Activated T-cell treated with anti-CD3 and anti-CD28 coated beads, Interleukin-2, amount 50 U/mL, for 4 hours (primary cell): ENCODE results near the gene EEF1G. TPM values are rescaled to one million over a fixed set of nuclear protein-coding genes. Genes with fewer than 3 reads are reported as not detected.

Experiments used
- ATAC-seq, 2 donors: fragments of 200-7000 bp; cut with Tn5 transposase; one replicate each; pipeline ENCODE4 v1.10.0; 2021
- DNase-seq: peaks from one replicate; pipeline ENCODE4 v3.0.0-alpha.2; 2020
- H3K27me3 Mint-ChIP-seq: one replicate; pipeline ENCODE4 v1.8.0; 2021; ENCODE audit warnings: low read depth, mixed read lengths
- H3K36me3 Mint-ChIP-seq: one replicate; pipeline ENCODE4 v1.8.0; 2022; ENCODE audit warnings: mixed read lengths; ENCODE audit not compliant: insufficient read depth
- H3K4me1 Mint-ChIP-seq: one replicate; pipeline ENCODE4 v1.8.0; 2021; ENCODE audit warnings: low read depth, mixed read lengths
- H3K4me3 Mint-ChIP-seq: one replicate; pipeline ENCODE4 v1.8.0; 2021; ENCODE audit warnings: mild to moderate bottlenecking, moderate library complexity, mixed read lengths
- H3K9me3 Mint-ChIP-seq: one replicate; pipeline ENCODE4 v1.8.0; 2021; ENCODE audit warnings: mixed read lengths
- total RNA-seq, 3 donors: library from RNA; stranded (reverse); gene quantifications; one replicate each; pipeline ENCODE4 v1.2.1, GENCODE V29; 2021

Gene EEF1G
- total RNA-seq, 3 donors from 2014 or later: 1,775 to 1,880 (median 1,879) TPM

DNA sequence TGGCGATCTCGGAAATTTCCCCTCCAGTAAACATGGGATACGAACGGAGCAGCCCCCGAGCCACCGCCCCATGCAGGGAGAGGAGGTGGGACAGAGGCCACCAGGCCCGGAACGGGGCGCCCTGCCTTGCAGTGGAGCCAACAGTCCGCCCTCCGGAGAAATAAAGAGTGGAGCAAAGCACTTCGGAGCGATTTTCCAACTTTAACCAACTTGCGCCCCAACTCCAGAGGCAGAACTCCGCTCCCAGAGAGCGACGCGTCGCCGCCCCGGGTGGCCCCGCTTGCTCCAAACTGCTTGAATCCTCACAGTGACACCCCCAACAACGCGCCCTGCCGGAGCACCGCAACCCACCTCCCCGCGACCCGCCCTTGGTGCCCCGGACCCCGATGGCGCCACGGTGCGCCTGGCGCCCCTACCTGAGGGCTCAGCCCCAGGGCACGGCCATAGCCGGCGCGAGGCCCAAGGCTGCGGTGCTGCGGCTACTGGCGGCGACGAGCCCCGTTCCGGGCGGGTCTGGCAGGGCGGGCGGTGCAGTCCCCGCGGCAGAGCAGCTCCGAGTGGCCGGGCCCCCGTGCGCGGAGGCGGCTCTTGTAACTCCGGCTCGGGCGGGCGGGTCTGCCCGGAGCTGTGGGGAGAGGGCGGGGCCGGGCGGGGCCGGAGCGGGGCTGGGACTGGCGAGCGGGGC lies 27.3 kb downstream of the EEF1G start, which contains the start of gene AHNAK:
TSS of gene AHNAK (minus strand) at position 563 of the 685 bp plus-strand sequence. CDS start 10,708 bp downstream, outside the sequence.
- Mint-ChIP-seq H3K4me1 (peaks cover 73% of the 10 kb centered on the region), H3K4me3 (peak within 1 kb of the TSS; percentile 88), H3K27me3 (no peaks in the 10 kb centered on the region), H3K9me3 (no peaks in the 10 kb centered on the region), H3K36me3 (no peaks in the 10 kb centered on the region)
- DNase-seq (peak; percentile 45), ATAC-seq (peak; percentile 42 to 46)

GRCh38 chr11:62545437-62546243 lies 28.1 kb downstream of the EEF1G start:
- peak; percentile 13 to 17 for ATAC-seq

DNA sequence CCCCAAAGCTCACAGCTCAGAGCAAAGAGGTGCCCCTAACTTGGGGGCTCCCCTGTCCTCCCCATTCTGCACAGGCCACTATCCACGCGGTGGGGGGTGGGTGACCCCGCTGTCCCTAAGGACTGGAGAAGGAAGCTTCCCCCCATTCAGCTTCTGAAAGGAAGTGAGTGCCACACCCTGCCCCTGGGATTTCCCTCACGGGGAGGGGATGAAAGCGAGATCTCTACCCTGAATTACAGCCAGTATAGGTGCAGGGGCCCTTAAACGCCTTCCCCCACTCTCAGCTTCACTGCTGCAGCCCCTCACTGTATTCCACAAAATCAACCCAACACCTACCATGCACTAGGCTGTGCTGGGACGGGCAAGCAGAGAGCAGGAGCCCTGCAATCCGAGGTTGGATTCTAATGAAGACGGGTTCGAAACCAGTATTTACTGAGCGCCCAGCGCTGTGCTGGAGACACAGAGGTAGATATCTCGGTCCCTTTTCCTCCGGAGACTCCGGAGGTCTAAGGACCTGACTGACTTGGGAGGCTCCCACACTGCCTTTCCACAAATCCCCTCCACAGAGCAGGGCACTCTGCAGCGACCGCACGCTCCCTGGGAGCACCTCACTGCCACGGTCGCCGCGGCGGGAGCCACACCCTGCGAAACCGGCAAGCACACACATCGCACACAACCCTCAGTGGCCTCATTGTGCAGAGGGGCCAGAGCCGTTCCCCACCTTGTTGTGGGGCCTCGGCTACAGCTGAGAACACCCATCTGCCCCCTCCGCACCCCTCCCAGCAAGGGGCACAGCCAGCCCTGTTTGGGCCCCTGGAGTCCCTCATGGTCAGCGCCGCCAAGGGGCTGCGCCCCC lies 28.9 kb downstream of the EEF1G start:
- no peaks in the 10 kb centered on the region for H3K27me3 Mint-ChIP-seq

More at GRCh38 chr11:62545437-62546243, 28.1 kb downstream of the EEF1G start:
- DNase-seq: peak; percentile 63
- Mint-ChIP-seq H3K4me1 (peaks cover 73% of the 10 kb centered on the region), H3K4me3 (peak overlapping the region; percentile 88), H3K36me3 (no peaks in the 10 kb centered on the region), H3K27me3 (no peaks in the 10 kb centered on the region), H3K9me3 (no peaks in the 10 kb centered on the region)

DNA sequence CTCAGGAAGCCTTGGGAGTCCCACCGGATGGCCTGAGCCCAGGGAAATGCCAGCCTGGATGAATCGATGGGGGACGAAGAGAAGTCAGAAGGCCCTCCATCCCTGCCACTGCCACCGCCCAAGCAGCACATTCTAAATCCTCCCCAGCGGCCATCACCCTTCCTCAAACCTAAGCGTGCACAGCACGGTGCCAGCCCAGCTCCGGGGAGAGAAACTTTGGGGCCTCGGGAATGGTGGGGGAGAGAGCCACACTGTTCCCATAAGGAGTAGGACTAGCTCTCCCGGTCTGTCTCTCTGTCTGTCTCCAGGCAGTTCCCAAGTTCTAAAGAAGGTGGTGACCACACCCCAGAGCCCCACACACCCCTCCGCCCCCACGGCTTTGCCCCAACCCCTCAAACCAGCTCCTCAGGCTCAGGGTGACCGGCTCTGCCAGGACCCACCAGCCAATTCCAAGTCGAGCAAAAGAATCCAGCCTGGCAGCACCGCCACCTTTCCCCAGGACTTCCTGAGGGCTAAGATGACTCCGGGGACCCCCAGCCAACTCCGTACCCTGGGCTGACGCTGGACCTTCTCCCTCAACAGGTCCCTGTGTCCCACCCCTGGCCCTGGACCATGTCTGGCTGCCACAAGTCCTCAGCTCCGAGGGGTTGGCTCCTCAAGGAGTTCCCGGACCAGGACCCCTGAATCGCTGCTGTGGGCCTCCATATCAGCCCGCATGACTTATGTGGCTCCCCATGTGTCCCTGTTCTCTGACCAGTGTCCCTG lies 29.8 kb downstream of the EEF1G start:
- H3K27me3 Mint-ChIP-seq: no peaks in the 10 kb centered on the region
- ATAC-seq (no peak), DNase-seq (no peak)
- H3K4me3 Mint-ChIP-seq: peak overlapping the region; percentile 88
- no peaks in the 10 kb centered on the region for H3K9me3 Mint-ChIP-seq
- no peaks in the 10 kb centered on the region for H3K36me3 Mint-ChIP-seq
- H3K4me1 Mint-ChIP-seq: peaks cover 77% of the 10 kb centered on the region

More for the DNA sequence above, 28.9 kb downstream of the EEF1G start:
- Mint-ChIP-seq H3K4me3 (peak overlapping the region; percentile 88), H3K4me1 (peaks cover 72% of the 10 kb centered on the region), H3K36me3 (no peaks in the 10 kb centered on the region), H3K9me3 (no peaks in the 10 kb centered on the region)
- ATAC-seq: peak in 1 of 2 donors; percentile 16
- no peak for DNase-seq

GRCh38 chr11:62542750-62543567 lies 30.7 kb downstream of the EEF1G start:
- no peaks in the 10 kb centered on the region for H3K9me3 Mint-ChIP-seq
- ATAC-seq (peak; percentile 67 to 70), DNase-seq (peak; percentile 67)
- H3K27me3 Mint-ChIP-seq: no peaks in the 10 kb centered on the region
- no peaks in the 10 kb centered on the region for H3K36me3 Mint-ChIP-seq
- H3K4me1 Mint-ChIP-seq: peaks cover 82% of the 10 kb centered on the region
- peak overlapping the region; percentile 88 for H3K4me3 Mint-ChIP-seq

GRCh38 chr11:62542111-62542745 lies 31.5 kb downstream of the EEF1G start:
- Mint-ChIP-seq H3K4me1 (peaks cover 78% of the 10 kb centered on the region), H3K27me3 (no peaks in the 10 kb centered on the region), H3K36me3 (no peaks in the 10 kb centered on the region), H3K9me3 (no peaks in the 10 kb centered on the region), H3K4me3 (peak overlapping the region; percentile 88)
- DNase-seq (no peak), ATAC-seq (no peak)

DNA sequence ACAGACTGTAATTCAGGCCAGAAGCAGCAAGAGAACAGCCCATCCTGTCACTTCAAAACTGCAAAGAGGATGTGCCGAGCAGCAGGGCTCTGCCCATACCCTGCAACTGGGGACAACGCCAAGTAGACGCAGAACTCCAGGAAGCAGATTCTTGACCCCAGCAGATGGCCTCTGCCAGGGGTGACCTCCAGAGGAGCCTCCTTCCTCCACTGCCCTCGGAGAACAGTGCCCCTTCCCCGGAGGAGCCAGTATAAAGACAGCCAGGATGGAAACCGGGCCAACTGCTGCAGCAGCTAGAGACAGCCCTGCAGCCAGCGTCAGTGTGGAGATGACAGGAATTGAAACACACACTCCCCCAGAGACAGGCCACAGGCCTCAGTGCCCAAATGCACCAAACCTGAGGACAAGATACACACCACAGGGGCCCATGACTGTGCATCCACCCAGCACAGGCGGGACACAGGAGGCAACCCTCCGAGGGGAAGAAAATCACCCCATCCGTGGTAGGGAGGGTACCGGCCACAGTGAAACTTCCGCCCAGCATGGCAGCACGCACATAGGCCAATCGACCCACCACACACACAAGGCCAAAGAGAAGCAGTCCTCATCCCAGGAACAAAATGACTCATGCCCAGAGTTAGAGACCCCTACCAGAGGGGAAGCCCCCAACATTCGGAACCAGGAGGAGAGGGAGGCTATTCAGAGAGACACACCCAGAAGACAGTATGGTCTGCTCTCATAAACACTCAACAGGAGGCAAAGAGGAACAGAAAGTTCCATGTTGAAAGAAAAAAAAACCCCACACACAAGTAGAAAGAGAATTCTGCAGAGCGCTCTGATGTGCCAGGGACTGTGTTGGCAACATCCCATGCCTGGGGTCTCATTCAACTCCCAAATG lies 32.6 kb downstream of the EEF1G start:
- H3K27me3 Mint-ChIP-seq: no peaks in the 10 kb centered on the region
- peaks cover 77% of the 10 kb centered on the region for H3K4me1 Mint-ChIP-seq
- no peak for DNase-seq
- H3K9me3 Mint-ChIP-seq: no peaks in the 10 kb centered on the region
- H3K4me3 Mint-ChIP-seq: peak overlapping the region; percentile 55
- peak; percentile 14 to 21 for ATAC-seq
- peaks cover 4% of the 10 kb centered on the region for H3K36me3 Mint-ChIP-seq

GRCh38 chr11:62539238-62539925 lies 34.3 kb downstream of the EEF1G start:
- Mint-ChIP-seq H3K9me3 (no peaks in the 10 kb centered on the region), H3K27me3 (no peaks in the 10 kb centered on the region), H3K4me1 (peaks cover 68% of the 10 kb centered on the region), H3K36me3 (peaks cover 9% of the 10 kb centered on the region), H3K4me3 (peak overlapping the region; percentile 67)
- DNase-seq (peak; percentile 46), ATAC-seq (peak; percentile 33 to 53)

- H3K36me3 Mint-ChIP-seq: peaks cover 13% of the 10 kb centered on the region
- H3K4me3 Mint-ChIP-seq: peak overlapping the region; percentile 67
- DNase-seq: no peak
- H3K4me1 Mint-ChIP-seq: peaks cover 61% of the 10 kb centered on the region
- H3K27me3 Mint-ChIP-seq: no peaks in the 10 kb centered on the region
- H3K9me3 Mint-ChIP-seq: no peaks in the 10 kb centered on the region
- no peak for ATAC-seq
These were observed 35.0 kb downstream of the EEF1G start for GRCh38 chr11:62538470-62539237.

DNA sequence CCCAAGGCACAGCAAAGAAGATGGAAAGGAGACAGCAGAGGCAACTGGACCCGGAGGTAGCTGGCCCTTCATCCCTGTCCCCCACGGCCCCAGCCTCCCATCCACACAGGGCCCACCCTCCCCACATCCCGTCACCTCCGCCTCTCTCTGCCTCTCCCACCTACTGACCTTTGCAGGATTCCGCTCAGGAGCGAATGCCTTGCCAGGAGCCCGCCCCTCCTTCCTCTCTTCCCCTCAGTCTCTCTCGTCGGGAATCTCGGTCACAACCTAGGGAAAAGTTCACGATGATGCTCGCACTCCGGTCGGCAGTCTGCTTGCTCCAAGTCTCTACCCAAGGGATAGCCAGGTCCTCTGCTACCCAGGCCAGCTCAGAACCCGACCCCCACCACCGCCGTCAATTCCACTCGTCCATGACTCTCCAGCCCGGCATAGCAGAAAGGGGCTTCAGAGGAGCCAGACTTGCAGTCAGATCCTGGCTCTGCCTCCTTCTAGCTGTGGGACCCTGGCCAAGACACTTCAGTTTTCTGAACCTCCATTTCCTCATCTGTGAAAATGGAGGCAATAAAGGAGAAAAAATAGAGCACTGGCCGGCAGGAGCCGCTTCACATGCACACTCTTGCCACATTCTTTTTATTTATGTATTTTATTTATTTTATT lies 37.3 kb downstream of the EEF1G start:
- Mint-ChIP-seq H3K4me3 (no peak overlapping the region), H3K9me3 (no peaks in the 10 kb centered on the region), H3K36me3 (peaks cover 31% of the 10 kb centered on the region), H3K27me3 (no peaks in the 10 kb centered on the region), H3K4me1 (peaks cover 39% of the 10 kb centered on the region)
- ATAC-seq (no peak), DNase-seq (no peak)
